SH-SY5Y (cell line): ENCODE results near the gene BEGAIN.

ENCODE experiments used
- GATA2 ChIP-seq: IDR thresholded peaks from 2 replicates; pipeline ENCODE4 v1.6.1; 2011; ENCODE audit warnings: mild to moderate bottlenecking, low read depth, low read length
- GATA3 ChIP-seq: IDR thresholded peaks from 2 replicates; pipeline ENCODE4 v1.6.1; 2011; ENCODE audit warnings: low read depth, mild to moderate bottlenecking, low read length, moderate library complexity

The BEGAIN gene

GRCh38 chr14:100540141-100540925 is 46.9 kb downstream of the BEGAIN start:
- TF ChIP-seq GATA2 (no peak), GATA3 (no peak)

GRCh38 chr14:100539766-100540140 is 47.5 kb downstream of the BEGAIN start:
- no peak for TF ChIP-seq GATA3
- no peak for TF ChIP-seq GATA2

- no peak for TF ChIP-seq GATA2
- TF ChIP-seq GATA3, result no peak
Observed at GRCh38 chr14:100539003-100539660, 48.1 kb downstream of the BEGAIN start.

- TF ChIP-seq GATA2, result no peak
- TF ChIP-seq GATA3, result no peak
Observed at GRCh38 chr14:100538351-100539002, 48.7 kb downstream of the BEGAIN start.

- TF ChIP-seq GATA2 (no peak), GATA3 (no peak)
Observed at GRCh38 chr14:100537446-100538350, 49.5 kb downstream of the BEGAIN start.

GRCh38 chr14:100536721-100537445 is 50.3 kb downstream of the BEGAIN start:
- no peak for TF ChIP-seq GATA3
- no peak for TF ChIP-seq GATA2

GRCh38 chr14:100536121-100536510 is 51.1 kb downstream of the BEGAIN start:
- no peak for TF ChIP-seq GATA2

GRCh38 chr14:100535287-100536120 is 51.7 kb downstream of the BEGAIN start:
- TF ChIP-seq GATA2 (no peak), GATA3 (no peak)

- TF ChIP-seq GATA2, result no peak
- no peak for TF ChIP-seq GATA3
Observed at GRCh38 chr14:100534528-100535286, 52.5 kb downstream of the BEGAIN start.

GRCh38 chr14:100533656-100534485 is 53.3 kb downstream of the BEGAIN start:
- TF ChIP-seq GATA2 (no peak), GATA3 (no peak)

- TF ChIP-seq GATA2, result no peak
- TF ChIP-seq GATA3, result no peak
Observed at GRCh38 chr14:100532906-100533655, 54.1 kb downstream of the BEGAIN start.
